Activated B cell treated with CpG ODN at 0.5 μM for 24 hours (primary cell): ENCODE results near the gene SPNS3. TPM values are rescaled to one million over a fixed set of nuclear protein-coding genes. Genes with fewer than 3 reads are reported as not detected.

ENCODE experiments used
- ATAC-seq: fragments of 200-7000 bp; cut with Tn5 transposase; one replicate; pipeline ENCODE4 v1.10.0; 2021; ENCODE audit warnings: low read depth, mild to moderate bottlenecking, moderate library complexity
- CTCF ChIA-PET: fragments of 350-600 bp; sonication (Branson Sonifier 250); formaldehyde crosslinking; loops from one replicate; lab custom pipeline; 2021; ENCODE audit warnings: antibody characterized with exemption; lab: Charles Lee
- POLR2A ChIA-PET: fragments of 350-600 bp; sonication (Branson Sonifier 250); formaldehyde crosslinking; loops from one replicate; lab custom pipeline; 2021; ENCODE audit warnings: antibody characterized with exemption; lab: Charles Lee
- DNase-seq: peaks from one replicate; pipeline ENCODE4 v3.0.0; 2022
- H3K27ac Mint-ChIP-seq: one replicate; pipeline ENCODE4 v1.8.0; 2020; ENCODE audit warnings: mixed read lengths
- H3K27me3 Mint-ChIP-seq: one replicate; pipeline ENCODE4 v1.8.0; 2021; ENCODE audit warnings: mixed read lengths
- H3K36me3 Mint-ChIP-seq: one replicate; pipeline ENCODE4 v1.8.0; 2021; ENCODE audit warnings: low read depth, mixed read lengths
- H3K4me1 Mint-ChIP-seq: one replicate; pipeline ENCODE4 v1.8.0; 2021; ENCODE audit warnings: mixed read lengths
- H3K4me3 Mint-ChIP-seq: one replicate; pipeline ENCODE4 v1.8.0; 2020; ENCODE audit warnings: mild to moderate bottlenecking, mixed read lengths
- H3K9me3 Mint-ChIP-seq: one replicate; pipeline ENCODE4 v1.8.0; 2020; ENCODE audit warnings: mixed read lengths
- intact Hi-C: fragments of 100-400 bp; cut with micrococcal nuclease; formaldehyde crosslinking; loops from one replicate; pipeline ENCODE4 v1.15.1; 2024
- total RNA-seq: library from RNA; stranded (reverse); gene quantifications from 2 replicates; pipeline ENCODE4 v1.2.3, GENCODE V29; 2022
- TF ChIP-seq, protein P1 (sequence below): fragments of 200-600 bp; IDR thresholded peaks from one replicate; pipeline ENCODE4 v1.8.0; 2022; ENCODE audit warnings: antibody characterized with exemption, mild to moderate bottlenecking

The SPNS3 gene
- total RNA-seq, 1 donor from 2014 or later = 2.5 TPM

DNA sequence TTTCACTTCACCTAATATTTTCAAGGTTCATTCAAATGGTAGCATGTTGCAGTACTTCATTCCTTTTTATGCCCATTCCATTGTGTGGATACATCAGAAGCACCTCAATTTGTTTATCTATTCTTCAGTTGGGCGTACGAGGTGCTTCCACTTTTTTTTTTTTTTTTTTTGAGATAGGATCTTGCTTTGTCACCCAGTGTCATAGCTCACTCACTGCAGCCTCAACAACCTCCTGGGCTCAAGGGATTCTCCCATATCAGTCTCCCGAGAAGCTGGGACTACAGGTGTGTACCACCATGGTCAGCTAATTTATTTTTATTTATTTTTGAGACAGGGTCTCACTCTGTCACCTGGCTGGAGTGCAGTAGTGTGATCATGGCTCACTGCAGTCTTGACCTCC lies 22.5 kb upstream of the SPNS3 start:
- intact Hi-C loops = no loop called here
- no peak for DNase-seq
- Mint-ChIP-seq H3K9me3 (no peaks in the 10 kb centered on the region), H3K4me3 (no peak overlapping the region), H3K36me3 (no peaks in the 10 kb centered on the region), H3K27me3 (no peaks in the 10 kb centered on the region), H3K27ac (no peak overlapping the region), H3K4me1 (peaks cover 6% of the 10 kb centered on the region)
- POLR2A ChIA-PET = interaction anchor here (0.5 to 0.7 kb wide), 3 partner anchors 153 to 211 kb away, joined by 3 to 4 read pairs (median 3); no protein-coding TSS in a partner anchor
- CTCF ChIA-PET = interaction anchor here (1.4 to 4.1 kb wide), 4 partner anchors 10 to 211 kb away, joined by 4 to 64 read pairs (median 18); no protein-coding TSS in a partner anchor
- TF ChIP-seq, protein P1, sequence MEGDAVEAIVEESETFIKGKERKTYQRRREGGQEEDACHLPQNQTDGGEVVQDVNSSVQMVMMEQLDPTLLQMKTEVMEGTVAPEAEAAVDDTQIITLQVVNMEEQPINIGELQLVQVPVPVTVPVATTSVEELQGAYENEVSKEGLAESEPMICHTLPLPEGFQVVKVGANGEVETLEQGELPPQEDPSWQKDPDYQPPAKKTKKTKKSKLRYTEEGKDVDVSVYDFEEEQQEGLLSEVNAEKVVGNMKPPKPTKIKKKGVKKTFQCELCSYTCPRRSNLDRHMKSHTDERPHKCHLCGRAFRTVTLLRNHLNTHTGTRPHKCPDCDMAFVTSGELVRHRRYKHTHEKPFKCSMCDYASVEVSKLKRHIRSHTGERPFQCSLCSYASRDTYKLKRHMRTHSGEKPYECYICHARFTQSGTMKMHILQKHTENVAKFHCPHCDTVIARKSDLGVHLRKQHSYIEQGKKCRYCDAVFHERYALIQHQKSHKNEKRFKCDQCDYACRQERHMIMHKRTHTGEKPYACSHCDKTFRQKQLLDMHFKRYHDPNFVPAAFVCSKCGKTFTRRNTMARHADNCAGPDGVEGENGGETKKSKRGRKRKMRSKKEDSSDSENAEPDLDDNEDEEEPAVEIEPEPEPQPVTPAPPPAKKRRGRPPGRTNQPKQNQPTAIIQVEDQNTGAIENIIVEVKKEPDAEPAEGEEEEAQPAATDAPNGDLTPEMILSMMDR = no peak
- no peak for ATAC-seq

DNA sequence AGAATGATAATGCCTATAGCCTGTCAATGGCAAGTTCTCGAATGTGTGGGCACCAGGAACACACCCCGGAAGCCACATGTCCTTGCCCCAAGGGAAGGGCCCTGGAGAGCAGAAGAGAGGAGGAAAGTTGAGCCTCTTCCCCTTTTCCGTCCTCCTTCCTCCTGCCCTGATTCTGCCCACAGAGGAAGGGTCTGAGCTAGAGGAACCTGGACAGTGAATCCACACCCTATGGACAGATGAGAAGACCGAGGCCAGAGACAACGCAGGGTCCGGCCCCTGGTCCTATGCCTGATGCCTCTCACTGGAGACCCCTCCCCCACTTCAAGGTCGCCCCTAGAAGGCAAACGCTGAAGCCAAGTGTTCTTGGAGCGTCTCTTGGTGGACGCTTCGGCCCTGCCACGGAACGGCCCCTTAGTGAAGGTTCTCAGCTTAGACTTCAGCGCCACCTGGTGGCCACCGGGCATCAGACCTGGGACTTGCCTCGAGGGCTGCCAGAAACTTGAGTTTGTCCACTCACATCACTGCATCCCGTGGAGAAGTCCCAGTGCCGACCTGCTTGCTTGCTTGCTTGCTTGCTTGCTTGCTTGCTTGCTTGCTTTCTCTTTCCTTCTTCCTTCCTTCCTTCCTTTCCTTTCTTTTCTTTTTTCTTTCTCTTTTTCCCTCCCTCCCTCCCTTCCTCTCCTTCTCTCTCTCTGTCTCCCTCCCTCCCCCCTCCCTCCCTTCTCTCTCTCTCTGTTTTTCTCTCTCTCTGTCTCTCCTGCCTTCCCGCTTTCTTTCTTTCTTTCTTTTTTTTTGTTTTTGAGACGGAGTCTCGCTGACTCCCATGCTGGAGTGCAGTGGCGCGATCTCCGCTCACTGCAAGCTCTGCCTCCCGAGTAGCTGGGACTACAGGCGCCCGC lies 20.6 kb upstream of the SPNS3 start:
- H3K27me3 Mint-ChIP-seq = no peaks in the 10 kb centered on the region
- POLR2A ChIA-PET = interaction anchor here (0.5 to 0.6 kb wide), 2 partner anchors 159 to 1015 kb away, joined by 4 to 8 read pairs; no protein-coding TSS in a partner anchor
- intact Hi-C loops = loop anchor here (1.0 kb wide), 7 partner anchors 16 to 213 kb away; no protein-coding TSS in a partner anchor
- peak; percentile 97 for ATAC-seq
- H3K27ac Mint-ChIP-seq = peak overlapping the region; percentile 52
- TF ChIP-seq, protein P1 = peak; percentile 57
- CTCF ChIA-PET = interaction anchor here (0.6 to 4.1 kb wide), 9 partner anchors 106 to 213 kb away, joined by 3 to 64 read pairs (median 4); no protein-coding TSS in a partner anchor
- peak overlapping the region; percentile 70 for H3K4me3 Mint-ChIP-seq
- peak; percentile 89 for DNase-seq
- peaks cover 6% of the 10 kb centered on the region for H3K4me1 Mint-ChIP-seq
- no peaks in the 10 kb centered on the region for H3K36me3 Mint-ChIP-seq
- no peaks in the 10 kb centered on the region for H3K9me3 Mint-ChIP-seq

DNA sequence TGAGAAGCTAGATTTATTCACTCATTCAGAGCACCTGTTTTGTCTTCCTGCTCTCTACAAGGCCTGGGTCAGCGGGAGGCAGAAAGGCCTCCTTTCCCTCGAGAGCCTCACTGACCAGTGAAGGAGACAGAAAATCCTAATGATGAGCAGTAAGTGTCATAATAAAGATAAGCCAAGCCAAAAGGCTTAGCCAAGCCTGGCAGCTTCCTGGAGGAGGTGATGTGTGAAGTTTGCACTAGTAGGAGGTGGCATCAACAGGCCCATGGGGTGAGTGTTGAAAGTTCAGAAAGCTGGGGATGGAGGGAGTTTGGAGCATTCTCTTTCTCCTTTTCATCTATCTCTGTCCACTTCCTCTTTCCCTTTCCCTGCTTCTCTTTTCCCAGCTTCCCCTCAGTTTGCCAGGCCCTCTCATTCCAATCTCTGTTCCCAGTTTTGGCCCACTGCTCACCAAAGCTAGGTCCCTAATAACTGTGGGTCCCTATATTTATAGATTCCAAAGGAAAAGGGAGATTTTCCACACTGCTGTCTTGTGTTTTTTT lies 16.5 kb upstream of the SPNS3 start:
- H3K9me3 Mint-ChIP-seq = no peaks in the 10 kb centered on the region
- H3K27me3 Mint-ChIP-seq = no peaks in the 10 kb centered on the region
- H3K4me3 Mint-ChIP-seq = no peak overlapping the region
- peaks cover 9% of the 10 kb centered on the region for H3K4me1 Mint-ChIP-seq
- intact Hi-C loops = no loop called here
- ATAC-seq = no peak
- ChIA-PET CTCF (interaction anchor here (1.0 to 2.0 kb wide), 4 partner anchors 150 to 217 kb away, joined by 3 to 8 read pairs (median 4); no protein-coding TSS in a partner anchor), POLR2A (interaction anchor here (0.6 kb wide), 2 partner anchors 407 to 1987 kb away, joined by 3 read pairs; no protein-coding TSS in a partner anchor)
- H3K27ac Mint-ChIP-seq = no peak overlapping the region
- DNase-seq = no peak
- H3K36me3 Mint-ChIP-seq = no peaks in the 10 kb centered on the region
- TF ChIP-seq, protein P1 = no peak

DNA sequence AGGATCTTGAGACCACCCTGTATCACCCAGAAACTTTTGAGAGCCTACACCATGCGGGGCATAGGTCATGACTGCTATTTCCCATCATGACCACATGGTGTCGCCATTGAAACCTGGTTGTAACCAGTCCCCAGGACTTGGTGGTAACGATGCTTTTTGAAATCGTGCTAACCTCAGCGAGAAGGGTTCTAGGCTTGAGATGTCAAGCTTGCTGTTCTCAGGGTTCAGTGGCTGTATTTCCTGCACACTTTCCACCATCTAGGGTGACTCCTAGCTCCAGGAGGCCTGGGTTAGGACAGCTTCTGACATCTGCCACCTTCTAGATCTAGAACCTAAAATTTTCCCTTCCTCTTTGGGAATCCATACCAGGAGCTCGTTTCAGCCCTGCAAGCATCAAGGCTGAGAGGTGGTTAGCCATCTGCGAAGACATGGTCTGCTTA lies 13.0 kb upstream of the SPNS3 start:
- no peak overlapping the region for H3K4me3 Mint-ChIP-seq
- CTCF ChIA-PET = interaction anchor here (0.8 to 1.9 kb wide), 9 partner anchors 9 to 206 kb away, joined by 3 to 6 read pairs (median 4); no protein-coding TSS in a partner anchor

More for the DNA sequence above, 13.0 kb upstream of the SPNS3 start:
- Mint-ChIP-seq H3K36me3 (no peaks in the 10 kb centered on the region), H3K4me1 (peaks cover 4% of the 10 kb centered on the region), H3K9me3 (no peaks in the 10 kb centered on the region), H3K27me3 (no peaks in the 10 kb centered on the region), H3K27ac (no peak overlapping the region)
- ATAC-seq = peak; percentile 98
- TF ChIP-seq, protein P1 = no peak
- intact Hi-C loops = loop anchor here (1.0 to 10.0 kb wide), 5 partner anchors 78 to 469 kb away; partner anchors contain the start of gene SPNS2
- POLR2A ChIA-PET = interaction anchor here (0.6 kb wide), 1 partner anchor 369 kb away, joined by 3 read pairs; no protein-coding TSS in a partner anchor
- peak; percentile 24 for DNase-seq
